ENCODE data around the gene MAGI3.

- no peak for TF ChIP-seq CTCF (IDR thresholded peaks at IDR 0.05; ENCODE audit: low read depth, low read length)
- no peak for TF ChIP-seq POLR2A (IDR thresholded peaks at IDR 0.05; ENCODE audit: extremely low read depth, insufficient read length)
- TF ChIP-seq MAX (IDR thresholded peaks at IDR 0.05; ENCODE audit: low read depth, low read length): no peak
Measured at GRCh38 chr1:113488576-113489177, 98.4 kb downstream of the MAGI3 start.
